ENCODE results near the gene KDM3A.

Gene KDM3A

GRCh38 chr2:86400321-86400720 lies 40.9 kb upstream of the KDM3A start:
- no peak for TF ChIP-seq TOX (CRISPR knock-in tag; IDR thresholded peaks at IDR 0.05; ENCODE audit: borderline replicate concordance)
- TF ChIP-seq GLIS3 (CRISPR knock-in tag; IDR thresholded peaks at IDR 0.05) = no peak
- TF ChIP-seq SNAI2 (CRISPR knock-in tag; IDR thresholded peaks at IDR 0.05) = no peak
- no peak for TF ChIP-seq CSDC2 (CRISPR knock-in tag; IDR thresholded peaks at IDR 0.05)
- TF ChIP-seq BACH2 (CRISPR knock-in tag; IDR thresholded peaks at IDR 0.05; ENCODE audit: borderline replicate concordance) = no peak
- no peak for TF ChIP-seq ZNF70 (CRISPR knock-in tag; IDR thresholded peaks at IDR 0.05)
- no peak for ATAC-seq

- peak; percentile 92 for TF ChIP-seq ZNF8 (CRISPR knock-in tag; IDR thresholded peaks at IDR 0.05)
- TF ChIP-seq ZFP30 (CRISPR knock-in tag; IDR thresholded peaks at IDR 0.05) = no peak
- no peak for TF ChIP-seq PPARA (CRISPR knock-in tag; IDR thresholded peaks at IDR 0.05; ENCODE audit: borderline replicate concordance)
- TF ChIP-seq ISL1 (CRISPR knock-in tag; IDR thresholded peaks at IDR 0.05) = no peak
- no peak for TF ChIP-seq POU6F1 (CRISPR knock-in tag; IDR thresholded peaks at IDR 0.05; ENCODE audit: borderline replicate concordance, low read depth)
- ATAC-seq = no peak
Measured at GRCh38 chr2:86410581-86410980, 30.6 kb upstream of the KDM3A start.

- TF ChIP-seq SNAI2 (CRISPR knock-in tag; IDR thresholded peaks at IDR 0.05) (no peak), PATZ1 (CRISPR knock-in tag; IDR thresholded peaks at IDR 0.05; ENCODE audit: borderline replicate concordance) (no peak), ZNF565 (CRISPR knock-in tag; conservative IDR thresholded peaks at IDR 0.05; ENCODE audit: low read depth) (no peak), ZNF8 (CRISPR knock-in tag; IDR thresholded peaks at IDR 0.05) (no peak), PPARA (CRISPR knock-in tag; IDR thresholded peaks at IDR 0.05; ENCODE audit: borderline replicate concordance) (no peak), GLIS3 (CRISPR knock-in tag; IDR thresholded peaks at IDR 0.05) (no peak), CREB5 (CRISPR knock-in tag; IDR thresholded peaks at IDR 0.05; ENCODE audit: low read depth) (no peak), TCF4 (CRISPR knock-in tag; IDR thresholded peaks at IDR 0.05; ENCODE audit: borderline replicate concordance) (no peak), RARB (CRISPR knock-in tag; IDR thresholded peaks at IDR 0.05) (no peak), ESRRG (CRISPR knock-in tag; IDR thresholded peaks at IDR 0.05) (no peak), BACH2 (CRISPR knock-in tag; IDR thresholded peaks at IDR 0.05; ENCODE audit: borderline replicate concordance) (no peak), ZFP3 (CRISPR knock-in tag; IDR thresholded peaks at IDR 0.05) (no peak), ISL1 (CRISPR knock-in tag; IDR thresholded peaks at IDR 0.05) (no peak), ZFP30 (CRISPR knock-in tag; IDR thresholded peaks at IDR 0.05) (no peak), POU6F1 (CRISPR knock-in tag; IDR thresholded peaks at IDR 0.05; ENCODE audit: borderline replicate concordance, low read depth) (no peak), ZC3H10 (CRISPR knock-in tag; IDR thresholded peaks at IDR 0.05) (no peak), ARNTL (CRISPR knock-in tag; IDR thresholded peaks at IDR 0.05; ENCODE audit: borderline replicate concordance, low read depth) (no peak), OSR1 (CRISPR knock-in tag; IDR thresholded peaks at IDR 0.05) (no peak), CSRNP3 (CRISPR knock-in tag; IDR thresholded peaks at IDR 0.05) (no peak)
- ATAC-seq = no peak
Measured at GRCh38 chr2:86411396-86411795, 29.8 kb upstream of the KDM3A start.

- ATAC-seq = no peak
- TF ChIP-seq GLIS3 (CRISPR knock-in tag; IDR thresholded peaks at IDR 0.05) (no peak), ZFP30 (CRISPR knock-in tag; IDR thresholded peaks at IDR 0.05) (no peak), ZC3H10 (CRISPR knock-in tag; IDR thresholded peaks at IDR 0.05) (no peak), ARNTL (CRISPR knock-in tag; IDR thresholded peaks at IDR 0.05; ENCODE audit: borderline replicate concordance, low read depth) (no peak), CSDC2 (CRISPR knock-in tag; IDR thresholded peaks at IDR 0.05) (no peak), PPARA (CRISPR knock-in tag; IDR thresholded peaks at IDR 0.05; ENCODE audit: borderline replicate concordance) (no peak), CSRNP3 (CRISPR knock-in tag; IDR thresholded peaks at IDR 0.05) (no peak), TSHZ2 (CRISPR knock-in tag; IDR thresholded peaks at IDR 0.05) (no peak), TCF4 (CRISPR knock-in tag; IDR thresholded peaks at IDR 0.05; ENCODE audit: borderline replicate concordance) (no peak), RARB (CRISPR knock-in tag; IDR thresholded peaks at IDR 0.05) (no peak), OSR1 (CRISPR knock-in tag; IDR thresholded peaks at IDR 0.05) (no peak)
Measured at GRCh38 chr2:86412007-86412406, 29.2 kb upstream of the KDM3A start.
